SH-SY5Y (cell line): Measurements from ENCODE around the gene C8A.

ENCODE experiments used
- GATA2 ChIP-seq: IDR thresholded peaks from 2 replicates; pipeline ENCODE4 v1.6.1; 2011; ENCODE audit warnings: mild to moderate bottlenecking, low read depth, low read length
- GATA3 ChIP-seq: IDR thresholded peaks from 2 replicates; pipeline ENCODE4 v1.6.1; 2011; ENCODE audit warnings: low read depth, mild to moderate bottlenecking, low read length, moderate library complexity

DNA sequence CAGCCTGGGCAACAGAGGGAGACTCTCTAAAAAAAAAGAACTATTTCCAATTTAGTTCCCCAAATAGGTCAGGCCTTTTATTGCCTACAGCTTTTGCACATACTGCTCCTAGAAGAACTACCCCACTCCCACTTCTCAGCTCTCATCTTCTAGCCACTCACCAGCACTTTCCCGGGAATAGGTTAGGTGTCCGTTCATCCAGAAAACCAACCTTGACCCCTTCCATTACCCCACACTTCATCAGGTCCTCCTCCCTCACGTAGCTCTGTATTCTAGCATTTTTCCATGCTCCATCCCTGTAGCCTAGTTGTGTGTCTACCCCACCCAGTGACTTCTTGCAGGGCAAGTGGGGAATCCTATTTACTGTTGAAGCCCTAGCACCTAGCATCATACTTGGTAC lies 68.6 kb downstream of the C8A start:
- TF ChIP-seq GATA3 (no peak), GATA2 (no peak)
